Activated T-cell treated with anti-CD3 and anti-CD28 coated beads, Interleukin-2, amount 50 U/mL, for 72 hours (primary cell): ENCODE measurements around the gene TMEM212. TPM values are rescaled to one million over a fixed set of nuclear protein-coding genes. Genes with fewer than 3 reads are reported as not detected.
A peak's percentile ranks its signal among the peaks of the same experiment; 100 is the strongest.

ENCODE experiments used
- ATAC-seq, 2 donors: fragments of 150-1000 bp; cut with Tn5 transposase; replicated peaks in 1 of 2; 2 replicates each; pipeline ENCODE4 v1.10.0; 2021; ENCODE audit warnings: moderate library complexity in 2 of 2, mild to moderate bottlenecking in 1 of 2
- DNase-seq, 2 donors: peaks; one replicate each; pipeline ENCODE4 v3.0.0; 2021 to 2022; ENCODE audit warnings: mixed read lengths in 1 of 2
- H3K27ac Mint-ChIP-seq: one replicate; pipeline ENCODE4 v1.8.0; 2022; ENCODE audit warnings: mild to moderate bottlenecking, moderate library complexity, mixed read lengths
- H3K27me3 Mint-ChIP-seq: one replicate; pipeline ENCODE4 v1.8.0; 2022; ENCODE audit warnings: low read depth, mixed read lengths
- H3K36me3 Mint-ChIP-seq, 2 donors: one replicate each; pipeline ENCODE4 v1.8.0; 2022; ENCODE audit warnings: mixed read lengths in 2 of 2, mild to moderate bottlenecking in 1 of 2; ENCODE audit not compliant: insufficient read depth in 2 of 2
- H3K4me1 Mint-ChIP-seq: one replicate; pipeline ENCODE4 v1.8.0; 2022; ENCODE audit warnings: low read depth, mixed read lengths
- H3K4me3 Mint-ChIP-seq, 2 donors: one replicate each; pipeline ENCODE4 v1.8.0; 2022; ENCODE audit warnings: mild to moderate bottlenecking in 2 of 2, mixed read lengths in 2 of 2, moderate library complexity in 2 of 2
- H3K9me3 Mint-ChIP-seq, 2 donors: one replicate each; pipeline ENCODE4 v1.8.0; 2022; ENCODE audit warnings: mixed read lengths in 2 of 2
- total RNA-seq, 2 donors: library from RNA; stranded (reverse); gene quantifications; one replicate each; pipeline ENCODE4 v1.2.3, GENCODE V29; 2022

TMEM212 gene
- total RNA-seq, 2 donors from 2014 or later: not detected

GRCh38 chr3:171879472-171879871 lies 36.3 kb downstream of the TMEM212 start:
- ATAC-seq (no peak), DNase-seq (no peak)
- Mint-ChIP-seq H3K4me1 (peaks cover 18% of the 10 kb centered on the region), H3K4me3 (no peak overlapping the region), H3K27ac (no peak overlapping the region), H3K27me3 (peaks cover 13% of the 10 kb centered on the region), H3K9me3 (no peaks in the 10 kb centered on the region), H3K36me3 (no peaks in the 10 kb centered on the region)

GRCh38 chr3:171880101-171880870 lies 37.1 kb downstream of the TMEM212 start:
- Mint-ChIP-seq H3K4me3 (no peak overlapping the region), H3K27me3 (peaks cover 9% of the 10 kb centered on the region)

GRCh38 chr3:171881251-171881650 lies 38.1 kb downstream of the TMEM212 start:
- Mint-ChIP-seq H3K36me3 (no peaks in the 10 kb centered on the region), H3K27ac (no peak overlapping the region), H3K4me1 (peaks cover 8% of the 10 kb centered on the region), H3K27me3 (peaks cover 8% of the 10 kb centered on the region), H3K4me3 (no peak overlapping the region), H3K9me3 (no peaks in the 10 kb centered on the region)
- DNase-seq (no peak), ATAC-seq (no peak)

More at GRCh38 chr3:171880101-171880870, 37.1 kb downstream of the TMEM212 start:
- no peaks in the 10 kb centered on the region for H3K9me3 Mint-ChIP-seq
- H3K36me3 Mint-ChIP-seq: no peaks in the 10 kb centered on the region
- H3K4me1 Mint-ChIP-seq: peaks cover 14% of the 10 kb centered on the region
- ATAC-seq: no peak
- DNase-seq: no peak
- H3K27ac Mint-ChIP-seq: no peak overlapping the region

GRCh38 chr3:171883257-171883892 lies 40.2 kb downstream of the TMEM212 start:
- Mint-ChIP-seq H3K27ac (no peak overlapping the region), H3K4me3 (no peak overlapping the region), H3K27me3 (peaks cover 3% of the 10 kb centered on the region), H3K9me3 (no peaks in the 10 kb centered on the region), H3K4me1 (no peaks in the 10 kb centered on the region), H3K36me3 (no peaks in the 10 kb centered on the region)
- ATAC-seq: no peak
- no peak for DNase-seq

GRCh38 chr3:171883893-171884279 lies 40.7 kb downstream of the TMEM212 start:
- Mint-ChIP-seq H3K9me3 (no peaks in the 10 kb centered on the region), H3K4me1 (no peaks in the 10 kb centered on the region), H3K27me3 (no peaks in the 10 kb centered on the region), H3K27ac (no peak overlapping the region), H3K36me3 (no peaks in the 10 kb centered on the region), H3K4me3 (no peak overlapping the region)
- DNase-seq: no peak
- ATAC-seq: no peak

- no peak overlapping the region for H3K27ac Mint-ChIP-seq
- H3K9me3 Mint-ChIP-seq: peaks cover 0 to 2% of the 10 kb centered on the region in 2 donors
- no peak for DNase-seq
- no peak overlapping the region for H3K4me3 Mint-ChIP-seq
- peaks cover 12% of the 10 kb centered on the region for H3K27me3 Mint-ChIP-seq
- no peaks in the 10 kb centered on the region for H3K36me3 Mint-ChIP-seq
- no peak for ATAC-seq
- H3K4me1 Mint-ChIP-seq: peaks cover 9% of the 10 kb centered on the region
Observed at GRCh38 chr3:171888466-171888865, 45.3 kb downstream of the TMEM212 start.

- peak; percentile 6 to 17 for DNase-seq
- no peak overlapping the region for H3K4me3 Mint-ChIP-seq
- H3K4me1 Mint-ChIP-seq: peaks cover 9% of the 10 kb centered on the region
- H3K36me3 Mint-ChIP-seq: no peaks in the 10 kb centered on the region
- ATAC-seq: peak; percentile 90 to 94
- no peak overlapping the region for H3K27ac Mint-ChIP-seq
- peaks cover 23% of the 10 kb centered on the region for H3K27me3 Mint-ChIP-seq
- H3K9me3 Mint-ChIP-seq: peaks cover 0 to 2% of the 10 kb centered on the region in 2 donors
Observed at GRCh38 chr3:171890398-171890797, 47.2 kb downstream of the TMEM212 start.

- Mint-ChIP-seq H3K36me3 (no peaks in the 10 kb centered on the region), H3K27me3 (peaks cover 23% of the 10 kb centered on the region), H3K9me3 (peaks cover 0 to 2% of the 10 kb centered on the region in 2 donors), H3K4me1 (peaks cover 9% of the 10 kb centered on the region), H3K27ac (no peak overlapping the region), H3K4me3 (no peak overlapping the region)
- ATAC-seq: no peak
- DNase-seq: no peak
Observed at GRCh38 chr3:171892457-171892856, 49.3 kb downstream of the TMEM212 start.

- H3K9me3 Mint-ChIP-seq: no peaks in the 10 kb centered on the region
- H3K27me3 Mint-ChIP-seq: peaks cover 23% of the 10 kb centered on the region
- no peak overlapping the region for H3K4me3 Mint-ChIP-seq
- no peaks in the 10 kb centered on the region for H3K36me3 Mint-ChIP-seq
- no peak overlapping the region for H3K27ac Mint-ChIP-seq
- H3K4me1 Mint-ChIP-seq: peaks cover 6% of the 10 kb centered on the region
- ATAC-seq: no peak
- DNase-seq: no peak
Observed at GRCh38 chr3:171895291-171895690, 52.1 kb downstream of the TMEM212 start.

GRCh38 chr3:171895900-171896299 lies 52.8 kb downstream of the TMEM212 start:
- H3K27ac Mint-ChIP-seq: no peak overlapping the region
- no peaks in the 10 kb centered on the region for H3K9me3 Mint-ChIP-seq
- DNase-seq: no peak
- no peak overlapping the region for H3K4me3 Mint-ChIP-seq
- H3K27me3 Mint-ChIP-seq: peaks cover 23% of the 10 kb centered on the region
- no peaks in the 10 kb centered on the region for H3K4me1 Mint-ChIP-seq
- no peaks in the 10 kb centered on the region for H3K36me3 Mint-ChIP-seq
- ATAC-seq: no peak

- H3K4me3 Mint-ChIP-seq: no peak overlapping the region
- no peaks in the 10 kb centered on the region for H3K9me3 Mint-ChIP-seq
- H3K36me3 Mint-ChIP-seq: no peaks in the 10 kb centered on the region
- no peaks in the 10 kb centered on the region for H3K4me1 Mint-ChIP-seq
- ATAC-seq: no peak
- DNase-seq: no peak
- no peak overlapping the region for H3K27ac Mint-ChIP-seq
- peaks cover 23% of the 10 kb centered on the region for H3K27me3 Mint-ChIP-seq
Observed at GRCh38 chr3:171896316-171896715, 53.2 kb downstream of the TMEM212 start.

- Mint-ChIP-seq H3K27me3 (peaks cover 20% of the 10 kb centered on the region), H3K36me3 (no peaks in the 10 kb centered on the region), H3K4me1 (no peaks in the 10 kb centered on the region), H3K27ac (no peak overlapping the region), H3K9me3 (no peaks in the 10 kb centered on the region), H3K4me3 (no peak overlapping the region)
- DNase-seq (no peak), ATAC-seq (no peak)
Observed at GRCh38 chr3:171898192-171898591, 55.0 kb downstream of the TMEM212 start.

- Mint-ChIP-seq H3K4me1 (no peaks in the 10 kb centered on the region), H3K4me3 (no peak overlapping the region), H3K9me3 (no peaks in the 10 kb centered on the region), H3K27ac (no peak overlapping the region), H3K27me3 (peaks cover 6% of the 10 kb centered on the region), H3K36me3 (no peaks in the 10 kb centered on the region)
- no peak for ATAC-seq
- no peak for DNase-seq
Observed at GRCh38 chr3:171900446-171900845, 57.3 kb downstream of the TMEM212 start.
